Activated T-helper 9 cell treated with anti-CD3 and anti-CD28 coated beads, Interleukin-2, amount 50 U/mL, for 16 hours (primary cell): ENCODE data around the gene LHPP.

Experiments
- DNase-seq: peaks from one replicate; pipeline ENCODE4 v3.0.0-alpha.2; 2020; ENCODE audit warnings: low read depth

LHPP gene

DNA sequence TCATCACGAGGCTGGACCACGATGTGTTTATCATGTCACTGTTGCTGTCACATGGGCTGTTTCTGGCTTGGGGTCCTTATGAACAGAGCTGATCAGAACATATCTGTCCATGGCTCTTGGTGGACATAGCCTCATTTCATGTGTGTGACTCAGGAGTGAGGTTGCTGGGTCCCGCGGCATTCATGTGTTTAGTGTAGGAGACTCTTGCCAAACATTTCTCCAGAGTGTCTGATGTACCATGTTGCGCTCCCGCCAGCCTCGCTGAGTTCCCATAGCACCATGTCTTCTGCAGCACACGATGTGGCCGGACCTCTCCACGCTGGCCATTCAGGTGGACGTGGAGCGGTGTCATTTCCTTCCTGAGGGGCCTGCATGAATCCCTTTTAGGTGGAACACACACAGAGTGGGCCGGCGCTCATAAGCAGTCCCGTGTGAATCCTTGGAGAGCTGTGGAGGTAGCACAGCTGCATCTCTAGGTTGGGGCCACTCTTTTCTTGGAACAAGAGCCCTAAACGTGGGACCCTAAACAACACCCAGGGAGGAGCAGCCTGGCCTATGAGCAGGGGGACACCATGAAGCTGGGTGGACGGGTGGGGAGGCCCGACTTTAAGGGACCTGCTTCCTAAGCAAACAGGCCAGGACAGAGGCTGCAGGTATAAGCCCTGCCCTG, 134.6 kb downstream of the LHPP start:
- no peak for DNase-seq

DNA sequence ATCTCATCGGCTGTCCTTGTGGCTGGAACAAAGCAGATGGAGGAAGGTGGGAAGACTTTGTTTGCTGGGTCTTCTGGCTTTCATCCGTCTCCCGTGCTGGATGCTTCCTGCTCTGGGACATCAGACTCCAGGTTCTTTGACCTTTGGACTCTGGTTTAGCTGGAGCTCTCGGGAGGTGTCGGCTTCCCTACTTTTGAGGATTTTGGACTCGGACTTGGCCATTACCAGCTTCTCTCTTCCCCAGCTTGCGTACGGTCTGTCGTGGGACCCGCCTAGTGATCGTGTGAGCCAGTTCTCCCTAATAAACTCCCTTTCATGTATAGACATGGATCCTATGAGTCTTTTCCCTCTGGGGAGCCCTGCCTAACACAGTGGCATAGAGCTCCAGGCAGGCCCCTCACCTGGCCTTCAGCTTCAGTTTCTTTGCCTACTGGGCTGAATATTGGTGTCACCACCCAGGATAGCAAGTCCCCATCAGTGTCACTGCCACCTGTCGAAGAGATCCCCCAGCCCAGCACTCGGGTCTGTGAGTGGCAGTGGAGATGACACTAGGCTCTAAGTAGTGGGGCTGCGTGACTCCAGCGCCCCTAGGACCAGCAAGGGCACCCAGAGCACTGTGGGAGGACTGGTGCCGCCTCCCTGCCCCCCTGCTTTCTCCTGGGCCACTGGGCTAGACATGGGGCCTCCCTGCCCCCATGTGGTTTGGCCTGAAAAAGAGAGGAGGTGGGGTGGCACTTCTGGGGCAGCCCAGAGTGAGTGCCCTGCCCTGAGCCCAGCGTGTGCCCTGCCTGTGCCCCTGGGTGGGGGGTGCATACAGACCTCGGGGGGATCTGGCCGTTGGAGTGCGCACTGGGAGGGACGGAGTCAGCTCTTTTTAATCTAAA, 135.6 kb downstream of the LHPP start:
- DNase-seq: no peak

DNA sequence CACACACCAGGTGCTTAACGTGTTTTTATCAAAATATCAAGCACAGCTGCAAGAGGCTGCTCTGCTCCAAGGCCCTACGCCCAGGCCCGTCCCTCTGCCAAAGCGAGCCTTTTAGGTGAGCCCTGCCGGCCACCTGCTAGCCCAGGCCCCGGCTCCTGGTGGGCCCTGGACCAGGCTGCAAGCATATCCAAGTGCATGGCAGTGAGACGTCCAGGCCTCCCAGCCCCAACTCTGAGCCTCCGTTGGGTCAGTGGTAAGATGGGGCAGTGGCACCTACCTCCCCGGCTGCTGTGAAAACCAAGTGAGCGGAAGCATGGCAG, 136.2 kb downstream of the LHPP start:
- DNase-seq: no peak

DNA sequence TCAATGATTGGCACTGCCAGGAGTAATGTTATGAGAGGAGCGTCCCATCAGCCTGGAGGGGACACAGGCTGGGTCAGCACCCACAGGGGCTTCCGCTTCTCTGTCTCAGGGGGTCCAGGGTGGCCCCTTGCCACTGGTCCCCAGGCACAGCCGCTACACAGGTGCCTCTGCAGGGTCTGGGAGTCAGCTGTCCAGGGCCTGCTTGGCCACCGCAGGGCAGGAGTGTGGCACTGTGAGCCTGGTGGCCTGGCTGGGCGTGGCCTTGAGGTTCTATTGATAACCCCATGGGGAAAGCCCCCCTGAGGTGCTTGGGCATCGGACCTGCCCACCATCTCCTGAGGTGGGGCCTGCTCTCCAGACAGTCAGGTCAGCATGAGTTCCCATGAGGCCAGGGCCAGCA, 136.6 kb downstream of the LHPP start:
- DNase-seq: no peak

DNA sequence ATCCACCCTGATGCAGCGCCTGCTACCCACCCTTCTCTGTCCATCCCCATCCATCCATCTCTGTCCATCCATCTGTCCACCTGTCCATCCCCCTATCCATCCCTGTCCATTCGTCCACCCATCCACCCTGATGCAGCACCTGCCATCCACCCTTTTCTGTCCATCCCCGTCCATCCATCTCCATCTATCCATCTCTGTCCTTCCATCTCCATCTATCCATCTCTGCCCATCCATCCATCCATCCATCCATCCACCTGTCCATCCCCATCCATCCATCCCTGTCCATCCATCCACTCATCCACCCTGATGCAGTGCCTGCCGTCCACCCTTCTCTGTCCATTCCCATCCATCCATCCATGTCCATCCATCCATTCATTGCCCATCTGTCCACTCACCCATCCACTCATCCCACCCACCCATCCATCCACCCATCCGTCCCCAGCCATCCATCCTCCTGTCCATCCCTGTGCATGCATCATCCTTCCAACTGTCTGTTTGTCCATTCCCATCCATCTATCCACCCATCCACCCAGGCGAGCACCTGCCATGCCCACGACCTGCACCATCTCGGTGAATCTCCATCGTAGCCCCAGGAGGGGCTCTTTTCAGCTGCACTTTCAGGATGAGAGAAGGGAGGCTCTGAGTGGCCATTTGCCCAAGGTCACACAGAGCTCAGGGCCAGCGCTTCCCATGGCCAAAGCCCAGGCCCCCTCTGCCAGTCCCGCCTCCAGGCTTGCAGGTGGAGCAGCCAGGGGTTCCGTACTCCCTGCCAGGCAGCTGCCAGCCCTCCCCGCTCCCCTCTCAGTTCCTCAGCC, 137.4 kb downstream of the LHPP start:
- DNase-seq: no peak

DNA sequence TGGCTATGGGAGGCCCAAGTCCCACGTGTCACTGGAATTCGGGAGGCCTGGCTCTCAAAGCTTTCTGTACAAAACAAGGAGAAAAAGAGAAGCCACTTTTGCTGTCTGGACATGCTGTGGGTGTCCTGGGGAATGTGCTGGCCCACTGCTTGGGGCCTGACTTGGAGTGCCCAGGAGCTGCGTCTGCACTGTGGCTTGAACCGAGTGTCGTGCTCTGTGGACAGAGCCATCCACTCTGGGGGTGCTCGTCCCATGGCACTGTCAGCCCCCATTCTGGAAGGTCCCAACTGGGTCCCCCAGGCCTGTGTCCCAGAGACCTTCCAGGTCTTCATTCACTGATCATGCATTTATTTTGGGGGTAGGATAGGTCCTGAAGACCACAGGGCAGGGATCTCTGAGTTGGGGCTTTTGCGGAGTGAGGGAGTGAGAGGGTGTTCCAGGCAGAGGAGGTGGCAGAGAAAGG, 138.0 kb downstream of the LHPP start:
- DNase-seq: no peak

DNA sequence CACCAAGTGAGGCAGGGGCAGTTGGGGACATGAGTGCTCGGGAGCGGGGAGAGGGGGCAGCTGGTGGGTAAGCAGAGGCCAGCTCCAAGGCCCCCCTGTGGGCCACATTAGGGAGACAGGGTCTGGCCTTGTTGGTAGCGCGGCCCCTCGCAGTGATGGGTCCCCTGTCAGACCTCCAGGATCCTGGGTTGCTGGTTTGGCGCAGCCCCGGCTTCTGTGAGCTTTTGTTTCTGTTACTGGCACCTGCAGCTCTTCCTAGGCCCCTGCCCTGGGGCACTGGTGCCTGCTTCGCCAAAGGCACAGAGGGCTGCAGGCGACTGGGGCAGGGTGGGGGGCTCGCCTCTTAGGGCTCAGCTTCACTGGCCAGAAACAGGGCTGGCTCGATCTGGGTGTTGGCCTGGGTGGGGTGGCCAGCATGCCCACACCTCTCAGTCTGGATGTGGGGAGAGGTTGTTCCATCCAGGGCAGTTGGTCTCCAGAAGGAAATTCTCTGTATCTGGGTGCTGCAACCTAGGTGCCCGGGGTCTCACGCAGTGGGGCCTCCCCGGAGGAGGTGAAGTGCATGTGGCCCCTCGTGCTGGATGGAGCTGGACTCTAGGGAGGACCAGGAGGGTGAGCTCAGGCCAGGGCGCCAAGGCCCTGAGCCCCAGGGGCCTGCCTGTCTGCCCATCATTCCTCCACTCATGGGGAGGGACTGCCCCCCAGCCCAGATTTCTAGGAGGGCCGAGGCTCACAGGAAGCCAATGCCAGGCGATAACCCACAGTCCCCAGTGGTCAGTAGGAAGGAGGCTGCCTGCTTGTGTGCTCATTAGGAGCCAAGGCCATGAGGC, 138.6 kb downstream of the LHPP start:
- no peak for DNase-seq

DNA sequence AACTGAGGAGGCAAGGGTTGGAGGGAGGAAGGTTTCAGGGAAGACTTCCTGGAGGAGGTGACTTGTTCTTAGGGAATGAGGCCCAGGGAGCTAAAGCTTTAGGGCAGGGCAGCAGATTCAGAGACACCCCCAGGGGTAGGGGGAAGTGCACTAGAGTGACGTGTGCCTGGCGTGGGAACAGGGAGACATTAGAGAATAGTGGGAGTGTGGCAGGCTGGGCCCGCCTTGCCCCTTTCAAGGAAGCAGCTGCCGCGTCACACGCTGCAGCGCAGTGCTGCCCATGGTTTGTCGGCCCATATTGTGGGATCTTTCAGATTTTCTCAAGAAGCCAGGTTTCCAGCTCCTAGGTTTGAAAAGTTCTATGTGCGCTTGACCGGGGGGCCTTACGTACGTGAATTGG, 139.4 kb downstream of the LHPP start:
- no peak for DNase-seq

DNA sequence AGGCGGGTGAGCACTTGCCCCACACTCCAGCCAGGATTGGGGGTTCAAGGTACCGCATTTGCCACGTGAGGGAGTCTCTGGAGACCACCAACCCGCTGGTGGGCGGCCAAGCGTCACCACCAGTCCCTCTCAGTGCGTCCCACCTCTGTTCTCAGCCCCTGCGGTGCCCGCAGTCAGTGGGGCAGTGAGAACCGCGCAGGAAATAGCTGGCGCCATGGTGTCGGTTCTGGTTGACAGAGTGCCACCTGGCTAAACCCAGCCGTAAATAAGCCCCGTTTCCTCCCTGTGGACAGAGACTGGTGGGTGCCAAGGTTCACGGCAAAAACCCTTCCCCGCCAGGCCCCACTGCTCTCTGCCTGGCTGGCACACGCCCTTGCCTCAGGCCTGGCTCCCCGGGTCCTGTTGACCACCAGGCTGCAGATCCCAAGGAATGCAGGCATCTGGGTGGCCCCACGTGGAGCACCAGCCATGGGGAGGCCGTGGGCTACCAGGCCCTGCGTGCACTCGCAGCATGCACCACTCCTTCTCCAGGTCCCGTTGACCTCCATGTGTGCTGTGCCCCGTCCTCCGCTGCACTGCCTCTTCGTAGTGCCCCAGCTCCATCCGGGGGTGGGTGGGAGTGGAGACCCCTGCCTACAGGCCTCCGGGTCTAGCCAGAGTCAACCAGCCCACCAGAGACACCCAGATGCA, 140.0 kb downstream of the LHPP start:
- DNase-seq: no peak

DNA sequence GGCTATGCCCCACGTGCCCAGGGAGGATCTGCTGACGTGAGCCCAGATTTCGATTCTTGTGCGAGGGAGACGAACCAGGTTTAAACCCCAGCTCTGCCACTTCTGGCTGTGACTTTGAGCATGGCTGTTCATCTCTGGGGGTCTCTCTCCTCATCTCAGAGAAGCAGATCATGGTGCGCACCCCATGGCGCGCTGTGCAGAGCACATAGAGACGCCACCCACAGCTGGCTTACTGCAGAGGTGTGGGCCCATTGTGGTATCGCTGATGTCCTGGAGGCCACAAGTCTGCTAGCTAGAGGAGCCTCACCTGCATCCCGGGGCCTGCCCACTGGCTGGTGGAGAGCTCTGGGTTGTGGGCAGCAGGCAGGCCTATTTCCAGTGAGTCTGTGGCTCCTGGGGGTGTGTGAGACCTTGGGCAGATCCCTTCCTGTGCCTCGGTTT, 140.5 kb downstream of the LHPP start:
- no peak for DNase-seq

DNA sequence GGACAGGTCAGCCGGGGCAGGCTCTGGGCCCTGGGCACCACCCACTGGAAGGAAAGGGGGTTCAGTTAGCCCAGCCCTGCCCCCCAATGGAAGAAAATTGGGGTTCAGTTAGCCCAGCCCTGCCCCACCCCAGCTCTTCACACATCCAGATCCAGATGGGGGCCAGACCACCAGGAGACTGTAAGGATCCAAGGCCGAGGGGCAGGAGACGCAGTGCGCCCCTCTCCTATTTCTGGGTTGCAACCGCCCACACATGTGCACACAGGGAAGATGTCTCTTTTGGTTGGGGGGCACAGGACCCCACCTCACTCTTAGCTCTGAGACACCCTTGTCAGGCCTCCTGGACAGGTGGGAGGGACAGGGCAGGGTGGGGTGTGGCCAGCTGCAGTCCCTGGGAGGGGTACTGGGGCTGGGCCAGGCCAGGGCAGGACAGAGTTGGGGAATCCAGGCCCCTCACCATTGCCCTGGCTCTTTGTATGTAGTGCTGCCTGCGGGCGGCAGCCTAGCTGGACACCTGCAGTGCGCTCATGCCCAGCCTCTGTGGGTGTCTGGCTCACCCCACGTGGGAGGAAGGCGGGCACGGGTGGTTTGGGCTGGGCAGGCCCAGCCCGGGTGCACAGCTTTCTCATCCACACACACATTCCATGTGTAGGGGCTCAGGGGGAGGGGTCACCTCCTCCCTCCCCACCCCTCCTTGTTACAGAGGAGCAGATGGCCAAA, 141.2 kb downstream of the LHPP start:
- DNase-seq: no peak

DNA sequence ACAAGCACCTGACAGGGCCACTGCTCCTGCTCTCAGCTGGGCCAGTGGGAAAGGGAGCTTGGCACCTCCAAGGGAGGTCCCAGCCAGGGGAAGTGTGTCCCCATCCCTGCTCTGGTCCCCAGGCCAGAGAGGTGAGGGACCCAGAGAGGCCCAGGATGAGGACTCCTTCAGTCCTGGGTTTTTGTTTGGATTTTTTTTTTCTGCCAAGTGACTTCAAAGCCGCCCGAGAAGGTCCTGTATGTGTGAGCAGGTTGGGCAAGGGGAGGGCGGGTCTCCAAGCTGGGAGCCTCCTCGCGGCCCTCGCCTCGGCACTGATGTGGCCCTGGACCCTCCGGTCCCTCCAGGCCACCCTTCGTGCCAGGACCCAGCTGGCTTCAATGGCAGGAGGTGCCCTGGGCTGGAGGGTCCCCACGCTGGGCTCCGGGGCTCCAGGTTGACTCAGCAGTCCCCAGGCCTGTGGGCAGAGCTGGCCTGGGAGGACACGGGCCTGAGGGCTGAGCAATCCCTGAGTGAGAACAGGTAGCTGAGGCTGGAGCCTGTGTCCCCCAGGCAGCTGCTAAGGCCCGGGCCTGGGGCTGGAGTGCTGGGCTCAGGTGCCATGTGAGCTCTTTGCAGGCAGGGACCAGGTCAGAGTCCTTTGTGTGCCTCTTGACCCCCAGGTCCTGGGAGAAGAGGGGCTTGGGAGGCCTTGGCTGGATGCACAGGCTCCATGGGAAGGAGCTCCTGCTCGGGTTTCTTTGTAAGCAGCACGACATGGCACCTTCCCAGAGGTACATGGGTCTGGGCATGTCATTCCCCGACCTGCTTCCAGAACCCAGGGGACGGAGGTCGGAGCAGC, 142.0 kb downstream of the LHPP start:
- no peak for DNase-seq

DNA sequence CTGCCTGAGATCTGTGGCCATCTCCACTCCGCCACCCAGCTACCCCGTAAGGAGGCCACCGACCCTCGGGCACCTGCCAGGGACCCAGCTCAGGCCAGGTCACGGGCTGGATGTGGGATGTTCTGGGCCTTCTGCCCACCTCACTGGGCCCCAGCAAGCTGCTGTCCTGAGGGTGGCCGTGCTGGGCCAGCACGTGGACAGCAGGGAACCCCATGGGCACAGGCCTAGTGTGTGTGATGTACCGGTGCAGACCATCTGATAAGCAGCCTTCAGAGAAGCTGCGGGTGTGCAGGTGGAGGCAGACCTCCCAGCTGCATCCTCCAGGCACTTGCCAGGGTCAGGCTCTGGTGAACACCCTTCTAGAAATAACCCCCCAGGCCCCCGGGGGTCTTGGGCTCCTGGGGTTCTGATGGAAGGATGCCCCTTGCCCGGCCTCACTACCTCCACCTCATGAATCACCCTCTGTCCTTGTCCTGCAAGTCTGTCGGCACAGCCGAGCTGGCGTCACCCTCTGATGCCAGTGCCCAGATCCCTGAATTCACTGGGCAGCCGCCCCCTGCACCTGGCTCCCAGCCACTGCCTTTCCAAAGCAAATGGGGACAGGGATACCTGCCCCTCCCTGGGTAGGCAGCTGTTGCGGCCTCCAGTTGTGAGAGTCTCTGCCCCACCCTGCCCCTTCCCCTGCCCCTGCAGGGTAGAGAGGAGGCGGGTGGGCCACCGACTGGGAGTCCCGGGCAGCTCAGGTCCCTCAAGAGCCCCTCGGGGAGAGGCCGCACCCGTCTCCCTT, 142.8 kb downstream of the LHPP start:
- no peak for DNase-seq

DNA sequence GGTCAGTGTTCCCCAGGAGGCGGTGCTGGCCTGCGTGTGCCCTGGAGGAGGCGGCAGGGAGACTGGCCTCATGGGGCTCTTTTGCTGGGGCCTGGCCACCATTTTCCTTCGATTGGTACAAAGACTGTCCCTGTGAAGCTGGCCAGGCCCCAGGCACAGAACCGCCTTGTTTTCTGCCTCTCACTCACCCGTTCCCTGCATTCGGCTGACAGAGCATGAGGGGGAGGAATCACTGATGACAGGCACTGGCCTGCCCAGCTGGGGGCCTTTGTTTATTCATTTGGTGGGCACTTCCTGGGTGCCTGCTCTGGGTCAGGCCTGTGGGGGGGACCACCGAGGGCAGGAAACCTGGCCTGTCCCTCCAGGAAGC, 143.4 kb downstream of the LHPP start:
- DNase-seq: no peak

DNA sequence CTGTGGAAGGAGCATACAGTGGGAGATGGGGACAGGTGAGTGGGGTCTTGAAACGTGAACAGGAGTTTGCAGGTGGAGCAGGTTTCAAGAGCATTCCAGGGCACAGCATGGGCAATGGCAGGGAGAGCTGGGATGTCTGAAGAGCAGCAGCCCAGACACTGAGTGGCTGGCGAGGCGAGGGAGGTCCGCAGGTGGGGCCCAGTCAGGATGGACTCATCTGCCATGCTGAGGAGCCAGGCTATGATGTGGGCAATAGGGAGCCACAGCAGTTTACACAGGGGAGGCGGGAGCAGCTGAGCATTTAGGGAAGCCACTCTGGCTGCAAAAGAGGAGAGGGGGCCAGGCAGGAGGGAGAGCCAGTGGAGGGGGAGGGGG, 143.8 kb downstream of the LHPP start:
- DNase-seq: no peak

DNA sequence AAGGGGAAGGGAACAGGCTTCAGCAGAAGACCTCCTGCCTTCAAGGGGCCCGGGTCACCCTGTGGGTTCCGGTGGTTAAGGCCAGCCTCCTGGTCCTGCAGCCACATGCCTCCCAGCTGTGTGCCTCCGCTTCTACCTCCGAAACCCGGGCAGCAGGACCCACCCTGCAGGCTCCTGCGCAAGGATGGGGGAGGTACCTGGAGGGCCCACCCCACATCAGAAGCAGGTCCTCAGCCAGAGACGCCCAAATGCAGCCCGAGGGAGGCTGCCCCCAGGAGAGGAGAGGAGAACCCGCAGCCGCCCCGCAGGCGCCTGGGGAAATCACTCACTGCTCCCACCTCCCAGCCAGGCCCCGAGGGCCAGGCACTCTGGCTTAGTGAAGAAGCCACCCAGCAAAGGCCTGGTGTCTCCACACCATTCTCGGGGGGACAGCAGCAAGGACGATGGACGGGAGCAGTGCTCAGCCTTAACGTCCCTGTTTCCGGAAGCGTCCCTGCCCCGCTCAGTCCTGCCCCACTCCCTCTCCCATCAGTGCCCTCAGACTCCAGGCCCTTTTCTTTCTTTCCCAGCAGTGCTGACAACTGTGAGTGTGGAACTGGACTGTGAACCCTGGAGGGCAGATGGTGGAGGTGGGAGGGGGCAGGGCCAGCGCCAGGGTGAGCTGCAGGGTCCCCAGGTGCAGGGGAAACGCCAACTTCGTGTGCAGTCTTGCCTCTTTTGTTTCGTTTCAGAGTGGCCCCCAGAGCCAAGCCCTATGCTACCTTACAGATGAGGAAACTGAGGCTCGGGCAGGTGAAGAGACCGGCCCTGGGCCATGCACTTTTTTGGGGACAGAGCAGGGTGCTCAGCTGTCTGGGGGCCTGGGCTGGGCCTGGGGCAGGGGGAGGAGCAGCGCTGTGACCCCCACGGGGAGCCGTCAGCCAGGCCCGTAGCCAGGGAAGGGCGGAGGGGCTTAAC, 144.5 kb downstream of the LHPP start:
- DNase-seq: no peak

DNA sequence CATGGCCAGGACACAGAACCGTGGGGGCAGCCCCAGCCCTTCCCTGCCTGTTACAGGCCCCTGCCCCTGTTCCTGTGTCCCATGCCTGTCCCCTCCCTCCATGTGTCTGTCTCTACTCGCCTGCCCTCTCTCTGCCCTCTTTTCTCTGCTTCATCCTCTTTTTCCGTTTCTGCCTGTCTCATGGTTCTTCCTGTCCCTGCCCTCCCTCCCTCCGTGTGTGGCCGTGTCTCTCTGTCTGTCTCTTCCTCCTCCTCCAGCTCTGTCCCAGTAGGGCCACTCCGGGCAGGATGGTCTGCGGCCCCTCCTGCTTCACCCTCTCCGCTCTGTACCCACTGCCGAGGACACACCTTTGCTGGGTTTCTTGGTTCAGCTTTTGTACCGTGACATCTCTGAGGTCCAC, 145.2 kb downstream of the LHPP start:
- no peak for DNase-seq

DNA sequence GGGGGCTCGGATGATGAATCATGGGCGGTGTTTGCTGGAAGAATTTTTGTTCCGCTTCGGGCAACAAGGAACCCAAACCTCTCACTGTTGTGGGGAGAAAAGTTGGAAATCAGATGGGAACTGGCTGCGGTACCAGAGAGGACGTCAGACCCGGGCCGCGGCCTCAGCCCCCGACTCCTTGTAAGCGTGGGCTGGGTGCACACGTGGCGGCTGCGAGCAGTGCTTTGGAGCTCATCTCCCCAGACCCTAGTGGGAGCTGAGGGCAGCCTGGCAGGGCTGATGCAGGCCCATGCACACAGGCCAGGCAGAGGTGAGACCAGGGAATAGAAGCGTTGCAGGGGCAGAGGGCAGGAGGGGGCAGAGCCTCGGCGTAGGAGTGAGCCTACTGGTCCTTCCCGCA, 146.1 kb downstream of the LHPP start:
- DNase-seq: no peak
